Vagina (tissue), 2 donors: Measurements from ENCODE around the gene WWOX.

Experiments
- CTCF ChIP-seq, 3 experiments: fragments of 450-650 bp in 2 of 3; fragments of 200-600 bp in 1 of 3; sonication (generic) in 1 of 3; IDR thresholded peaks; one replicate each; pipeline ENCODE4 v1.5.1; 2017 to 2019; ENCODE audit warnings: antibody characterized with exemption in 3 of 3, mild to moderate bottlenecking in 2 of 3, moderate library complexity in 2 of 3
- POLR2A ChIP-seq, 2 donors: fragments of 450-650 bp; IDR thresholded peaks; one replicate each; pipeline ENCODE4 v1.6.1; 2017; ENCODE audit warnings: antibody characterized with exemption in 2 of 2, mild to moderate bottlenecking in 2 of 2, moderate library complexity in 2 of 2
- POLR2AphosphoS5 ChIP-seq, 2 donors: sonication (generic); formaldehyde crosslinking; IDR thresholded peaks; one replicate each; pipeline ENCODE4 v1.9.0; 2017; ENCODE audit warnings: antibody characterized with exemption in 2 of 2, mild to moderate bottlenecking in 2 of 2, low read depth in 1 of 2; ENCODE audit not compliant: insufficient read depth in 1 of 2

DNA sequence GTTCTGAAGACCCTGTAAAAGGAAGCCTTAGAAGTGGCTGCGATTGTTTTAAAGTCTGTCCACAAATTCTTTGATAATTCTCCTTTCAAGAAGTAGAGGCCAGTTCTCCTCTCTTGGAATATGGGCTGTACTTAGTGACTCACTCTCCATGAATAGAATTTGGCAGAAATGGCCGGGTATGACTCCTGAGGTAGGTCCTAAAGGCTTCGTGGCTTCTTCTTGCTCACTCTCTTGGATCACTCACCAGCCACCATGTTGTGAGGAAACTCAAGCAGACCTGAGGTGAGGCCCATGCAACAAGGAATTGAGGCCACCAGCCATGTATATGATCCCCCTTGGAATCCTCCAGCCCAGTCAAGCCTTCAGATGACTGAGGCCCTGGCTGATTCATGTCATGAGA is 75.8 kb downstream of the WWOX start:
- TF ChIP-seq CTCF (IDR thresholded peaks at IDR 0.05), result no peak
- no peak for TF ChIP-seq POLR2A (IDR thresholded peaks at IDR 0.05)
- no peak for TF ChIP-seq POLR2AphosphoS5 (IDR thresholded peaks at IDR 0.05; ENCODE audit: insufficient read depth in 1 of 2, low read depth in 1 of 2)
